Stimulated activated CD8-positive, alpha-beta memory T cell treated with anti-CD3 and anti-CD28 coated beads, Interleukin-12 subunit alpha, Interleukin-12 subunit beta, amount 100 ng/mL, for 1 hour (primary cell): Measurements from ENCODE around the gene ID1.
"Not testable (repeated sequence)": the region's sequence is repeated elsewhere in the genome, so short reads cannot be mapped to it uniquely, and the experiment has no call there.

Source experiments
- DNase-seq: peaks from one replicate; pipeline ENCODE4 v3.0.0-alpha.2; 2020; ENCODE audit warnings: low read depth

ID1 gene

DNA sequence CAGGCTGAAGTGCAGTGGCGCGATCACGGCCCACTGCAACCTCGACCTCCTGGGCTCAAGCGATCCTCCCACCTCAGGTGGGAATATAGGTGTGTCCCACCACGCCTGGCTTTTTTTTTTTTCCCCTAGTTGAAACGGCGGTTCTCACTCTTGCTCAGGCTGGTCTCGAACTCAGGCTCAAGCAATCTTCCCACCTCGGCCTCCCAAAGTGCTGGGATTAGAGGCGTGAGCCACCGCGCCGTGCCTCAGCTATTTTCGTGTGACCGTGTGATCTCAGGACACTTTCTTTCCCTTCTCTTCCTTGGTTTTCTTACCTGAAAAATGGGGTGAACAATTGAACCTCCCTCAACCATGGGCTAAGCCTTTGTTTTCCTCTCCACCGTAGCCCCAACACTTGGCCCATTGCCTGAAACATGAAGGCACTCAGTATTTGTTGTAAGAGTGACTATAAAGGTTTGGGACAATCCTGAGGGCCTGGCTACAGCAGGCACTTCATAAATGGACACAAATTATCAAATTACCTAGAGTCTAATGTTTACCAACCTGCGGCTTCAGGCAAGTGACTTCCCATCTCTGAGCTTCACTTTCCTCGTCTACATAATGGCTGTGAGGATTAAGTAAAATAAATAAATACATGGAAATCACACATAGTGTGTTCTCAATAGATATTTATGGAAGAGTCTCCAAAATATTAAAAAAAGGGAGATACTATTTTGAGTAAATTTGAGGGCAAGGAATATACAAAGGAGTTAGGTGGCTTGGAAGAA lies 31.4 kb upstream of the ID1 start:
- DNase-seq: no peak

DNA sequence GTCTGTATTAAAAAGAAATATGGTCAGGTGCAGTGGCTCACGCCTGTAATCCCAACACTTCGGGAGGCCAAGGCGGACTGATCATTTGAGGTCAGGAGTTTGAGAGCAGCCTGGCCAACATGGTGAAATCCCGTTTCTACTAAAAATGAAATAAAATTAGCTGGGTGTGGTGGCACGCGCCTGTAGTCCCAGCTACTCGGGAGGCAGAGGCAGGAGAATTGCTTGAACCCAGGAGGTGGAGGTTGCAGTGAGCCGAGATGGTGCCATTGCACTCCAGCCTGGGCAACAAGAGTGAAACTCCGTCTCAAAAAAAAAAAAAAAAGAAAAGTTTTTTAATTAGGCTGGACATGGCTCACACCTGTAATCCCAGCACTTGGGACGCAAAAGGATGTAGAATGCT lies 30.1 kb upstream of the ID1 start:
- not testable (repeated sequence) for DNase-seq

DNA sequence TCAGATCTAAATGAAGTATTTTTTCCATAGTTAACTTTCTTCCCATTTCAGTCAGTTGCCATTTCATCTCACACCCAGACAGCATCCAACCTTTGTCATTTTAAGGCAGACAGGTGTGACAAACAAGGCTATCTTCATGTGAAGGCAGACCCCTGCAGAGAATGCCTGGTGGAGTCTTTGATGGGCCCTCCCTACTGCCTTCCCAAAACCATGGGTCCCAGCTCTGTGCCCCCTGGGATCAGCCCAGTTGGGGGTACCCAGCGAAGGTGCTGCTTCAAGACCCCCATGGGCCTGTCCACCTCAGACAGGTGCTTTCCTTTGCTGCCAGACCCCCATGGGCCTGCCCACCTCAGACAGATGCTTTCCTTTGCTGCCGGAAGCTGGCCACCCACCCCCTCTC lies 28.3 kb upstream of the ID1 start:
- no peak for DNase-seq

DNA sequence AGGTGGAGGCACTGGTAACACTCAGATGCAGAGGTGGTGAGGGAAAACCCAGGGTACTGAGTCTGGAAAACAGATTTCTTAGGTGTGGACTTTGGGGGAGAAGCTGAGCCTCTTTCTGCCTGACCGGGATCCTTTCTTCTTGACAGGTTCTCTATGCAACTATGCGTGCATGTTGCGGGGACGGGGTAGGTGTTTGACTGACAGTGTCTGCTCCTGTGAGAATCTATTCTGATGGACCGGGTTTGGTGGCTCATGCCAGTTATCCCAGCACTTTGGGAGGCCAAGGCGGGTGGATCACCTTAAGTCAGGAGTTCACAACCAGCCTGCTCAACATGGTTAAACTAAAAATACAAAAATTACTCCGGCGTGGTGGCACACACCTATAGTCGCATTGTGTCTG lies 27.9 kb upstream of the ID1 start:
- DNase-seq: no peak

DNA sequence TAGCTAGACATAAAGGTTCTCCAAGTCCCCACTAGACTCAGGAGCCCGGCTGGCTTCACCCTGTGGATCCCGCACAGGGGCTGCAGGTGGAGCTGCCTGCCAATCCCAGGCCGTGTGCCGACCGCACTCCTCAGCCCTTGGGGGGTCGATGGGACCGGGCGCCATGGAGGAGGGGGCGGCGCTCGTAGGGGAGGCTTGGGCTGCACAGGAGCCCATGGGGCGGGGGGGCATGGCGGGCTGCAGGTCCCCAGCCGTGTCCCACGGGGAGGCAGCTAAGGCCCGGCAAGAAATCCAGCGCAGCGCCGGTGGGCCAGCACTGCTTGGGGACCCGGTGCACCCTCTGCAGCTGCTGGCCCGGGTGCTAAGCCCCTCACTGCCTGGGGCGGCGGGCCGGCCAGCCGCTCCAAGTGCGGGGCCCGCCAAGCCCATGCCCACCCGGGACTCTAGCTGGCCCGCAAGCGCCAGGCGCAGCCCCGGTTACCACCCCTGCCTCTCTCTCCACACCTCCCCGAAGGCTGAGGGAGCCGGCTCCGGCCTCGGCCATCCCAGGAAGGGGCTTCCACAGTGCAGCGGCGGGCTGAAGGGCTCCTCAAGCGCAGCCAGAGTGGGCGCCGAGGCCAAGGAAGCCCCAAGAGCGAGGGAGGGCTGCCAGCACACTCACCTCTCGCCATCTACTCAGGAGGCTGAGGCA lies 26.5 kb upstream of the ID1 start:
- no peak for DNase-seq

DNA sequence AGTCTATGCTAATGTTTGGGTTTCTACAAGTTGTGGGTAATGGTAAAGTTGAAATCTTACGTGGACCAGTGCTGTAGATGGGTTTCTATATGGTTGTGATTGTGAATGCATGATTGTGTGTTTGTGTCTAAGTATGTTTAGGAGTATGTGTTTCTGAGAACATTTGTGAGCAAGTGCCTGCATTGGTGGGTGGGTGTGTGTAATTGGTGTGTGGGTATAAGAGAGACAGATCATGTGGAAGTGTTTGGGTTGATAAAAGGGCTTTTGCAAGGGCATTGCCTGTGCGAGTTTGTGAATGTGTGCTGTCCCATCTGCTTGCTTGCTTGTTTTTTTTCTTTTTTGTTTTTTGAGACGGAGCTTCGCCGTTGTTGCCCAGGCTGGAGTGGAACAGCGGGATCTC lies 25.8 kb upstream of the ID1 start:
- no peak for DNase-seq

DNA sequence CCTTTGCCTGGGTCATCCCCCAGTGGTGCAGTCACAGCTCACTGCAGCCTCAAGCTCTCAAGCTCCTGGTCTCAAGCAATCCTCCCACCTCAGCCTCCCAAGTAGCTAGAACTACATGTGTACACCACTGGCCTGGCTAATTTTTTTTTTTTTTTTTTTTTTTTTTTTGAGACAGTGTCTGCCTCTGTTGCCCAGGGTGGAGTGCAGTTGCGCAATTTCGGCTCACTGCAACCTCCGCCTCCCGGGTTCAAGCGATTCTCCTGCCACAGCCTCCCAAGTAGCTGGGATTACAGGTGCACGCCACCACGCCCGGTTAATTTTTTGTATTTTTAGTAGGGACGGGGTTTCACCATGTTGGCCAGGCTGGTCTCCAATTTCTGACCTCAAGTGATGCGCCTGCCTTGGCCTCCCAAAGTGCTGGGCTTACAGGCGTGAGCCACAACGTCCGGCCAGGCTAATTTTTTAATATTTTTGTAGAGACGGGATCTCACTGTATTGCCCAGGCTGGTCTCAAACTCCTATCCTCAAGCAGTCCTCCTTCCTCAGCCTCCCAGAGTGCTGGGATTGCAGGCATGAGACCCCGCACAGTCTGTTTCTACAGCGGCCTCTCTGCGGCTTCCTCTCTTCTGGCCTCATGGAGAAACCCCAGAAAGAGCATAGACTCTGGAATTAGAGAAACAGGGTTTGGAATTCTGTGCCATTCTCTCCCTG lies 25.0 kb upstream of the ID1 start:
- not testable (repeated sequence) for DNase-seq

DNA sequence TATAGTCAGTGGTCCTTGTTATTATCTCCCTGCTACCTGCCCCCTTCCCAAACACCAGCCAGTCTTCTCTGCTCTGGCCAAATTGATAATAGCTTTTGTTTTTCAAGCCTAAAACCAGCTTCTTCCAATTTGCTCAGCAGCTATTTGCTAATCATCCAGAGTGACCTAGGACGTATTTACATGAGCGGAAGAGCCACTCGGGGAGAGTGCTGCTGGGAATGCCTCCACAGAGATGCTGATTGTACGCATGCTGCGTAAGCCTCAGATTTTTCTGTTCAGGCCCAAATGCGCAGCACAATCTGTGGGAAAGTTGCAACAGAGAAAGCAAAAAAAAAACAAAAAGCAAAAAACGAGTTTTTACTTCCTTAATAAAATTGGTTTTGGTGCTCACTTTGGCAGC lies 24.4 kb upstream of the ID1 start:
- no peak for DNase-seq

DNA sequence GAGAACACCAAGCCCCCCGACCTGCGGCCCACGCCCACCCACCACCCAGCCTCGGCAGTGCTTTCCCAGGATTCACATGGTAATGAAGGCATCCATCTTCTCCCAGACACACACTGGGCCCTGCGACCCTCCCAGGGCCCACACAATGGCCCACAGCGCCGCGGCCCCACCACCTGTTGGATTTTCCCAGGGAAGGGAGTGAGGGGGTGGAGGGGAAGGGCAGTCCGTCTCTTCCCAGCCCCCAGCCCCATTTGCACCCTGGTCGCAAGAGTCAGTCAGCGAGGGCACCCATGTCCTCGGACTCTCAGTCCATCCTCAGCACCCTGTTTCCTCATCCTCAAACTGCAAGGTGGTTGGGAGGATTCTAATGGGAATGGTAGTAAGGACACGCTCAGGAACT lies 23.7 kb upstream of the ID1 start:
- no peak for DNase-seq

DNA sequence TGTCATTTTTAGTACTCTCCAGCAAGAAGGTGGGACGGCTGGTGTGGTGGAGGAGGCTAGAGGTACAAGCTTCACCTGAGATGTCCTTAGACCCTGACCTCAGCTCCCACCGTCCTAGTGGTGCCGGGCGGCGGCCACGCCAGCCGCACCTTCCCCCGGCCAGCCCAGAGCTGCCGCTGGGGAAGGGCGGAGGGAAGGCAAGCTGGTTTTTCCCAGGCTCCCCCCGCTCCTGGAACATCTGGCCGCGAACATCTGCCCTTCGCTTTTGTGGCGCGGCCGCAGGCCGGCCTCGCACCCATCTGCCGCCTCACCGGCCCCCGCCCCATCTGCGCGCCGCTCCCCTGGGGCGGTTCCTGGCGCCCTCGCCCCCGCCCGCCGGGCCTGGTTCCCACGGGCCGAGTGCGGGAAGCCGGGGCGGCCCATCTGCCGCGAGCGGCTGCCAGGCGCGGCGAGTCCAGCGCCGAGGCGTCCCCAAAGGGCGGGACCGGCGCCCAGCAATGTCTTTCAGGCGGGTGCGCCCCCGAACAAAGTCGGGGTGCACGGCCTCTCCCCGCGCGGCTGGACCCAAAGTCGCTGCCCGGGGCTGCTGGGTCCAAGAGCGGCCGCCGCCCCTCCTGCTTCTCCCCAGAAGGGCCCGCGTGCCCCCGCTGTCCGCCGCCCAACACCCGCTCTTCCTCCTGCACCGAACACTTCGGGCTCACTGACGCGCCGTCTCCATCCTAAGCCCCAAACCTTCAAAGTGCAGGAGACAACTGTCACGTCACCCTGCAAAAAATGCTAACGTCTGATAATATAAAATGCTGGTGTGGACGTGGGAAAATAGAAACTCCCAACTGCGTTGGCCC lies 17.3 kb upstream of the ID1 start:
- DNase-seq: no peak

DNA sequence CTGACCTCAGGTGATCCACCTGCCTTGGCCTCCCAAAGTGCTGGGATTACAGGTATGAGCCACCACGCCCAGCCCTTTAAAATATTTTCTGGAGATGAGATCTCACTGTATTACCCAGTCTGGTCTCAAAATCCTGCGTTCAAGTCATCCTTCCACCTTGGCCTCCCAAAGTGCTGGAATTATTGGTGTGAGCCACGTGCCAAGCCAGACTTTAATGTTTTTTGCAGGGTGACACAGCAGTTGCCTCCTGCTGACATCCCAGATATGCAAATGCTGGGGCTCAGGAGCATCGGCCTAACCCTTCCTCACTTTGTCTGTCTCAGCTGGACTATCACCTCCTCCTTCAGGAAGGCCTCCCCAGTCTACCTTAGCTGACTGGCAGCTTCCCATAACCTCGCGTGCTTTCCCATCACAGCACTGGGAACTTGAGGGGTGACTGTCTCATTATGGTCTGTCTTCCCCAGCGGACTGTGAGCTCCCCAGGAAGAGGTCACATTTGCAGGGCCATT lies 14.3 kb upstream of the ID1 start:
- no peak for DNase-seq

DNA sequence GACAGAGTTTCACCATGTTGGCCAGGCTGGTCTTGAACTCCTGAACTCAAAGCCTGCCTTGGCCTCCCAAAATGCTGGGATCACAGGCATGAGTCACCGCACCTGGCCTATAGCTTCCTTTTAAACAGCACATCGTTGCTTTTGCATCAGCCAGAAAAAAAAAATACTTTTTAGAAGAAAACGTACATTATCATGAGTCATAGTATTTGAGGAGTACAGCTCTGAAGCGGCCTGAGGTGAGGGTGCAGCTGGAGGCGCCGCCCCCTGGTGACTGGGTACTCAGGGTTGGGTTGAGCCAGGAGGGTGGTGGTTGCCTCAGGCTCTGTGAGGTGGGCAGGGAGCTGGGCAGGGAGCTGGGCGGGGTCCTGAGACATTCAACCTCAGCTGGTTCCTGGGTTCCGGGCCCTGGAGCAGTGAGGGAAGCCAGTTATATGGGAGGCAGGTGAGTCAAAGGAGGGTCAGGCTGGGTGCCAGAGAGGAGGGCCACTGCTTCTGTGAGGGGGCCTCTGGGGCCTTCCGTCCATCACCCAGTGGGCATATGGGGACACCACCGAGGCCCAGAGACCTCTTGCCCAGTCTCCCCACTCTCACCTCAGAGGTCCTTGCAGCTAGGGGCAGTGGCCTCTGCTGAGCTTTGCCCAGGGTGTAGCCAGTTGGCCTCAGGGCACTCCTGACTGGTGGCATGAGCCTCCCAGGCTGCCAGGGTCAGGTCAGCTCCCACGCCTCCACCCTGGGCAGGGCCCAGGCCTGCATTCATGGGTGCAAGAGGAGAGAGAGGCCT lies 11.7 kb upstream of the ID1 start:
- DNase-seq: no peak

DNA sequence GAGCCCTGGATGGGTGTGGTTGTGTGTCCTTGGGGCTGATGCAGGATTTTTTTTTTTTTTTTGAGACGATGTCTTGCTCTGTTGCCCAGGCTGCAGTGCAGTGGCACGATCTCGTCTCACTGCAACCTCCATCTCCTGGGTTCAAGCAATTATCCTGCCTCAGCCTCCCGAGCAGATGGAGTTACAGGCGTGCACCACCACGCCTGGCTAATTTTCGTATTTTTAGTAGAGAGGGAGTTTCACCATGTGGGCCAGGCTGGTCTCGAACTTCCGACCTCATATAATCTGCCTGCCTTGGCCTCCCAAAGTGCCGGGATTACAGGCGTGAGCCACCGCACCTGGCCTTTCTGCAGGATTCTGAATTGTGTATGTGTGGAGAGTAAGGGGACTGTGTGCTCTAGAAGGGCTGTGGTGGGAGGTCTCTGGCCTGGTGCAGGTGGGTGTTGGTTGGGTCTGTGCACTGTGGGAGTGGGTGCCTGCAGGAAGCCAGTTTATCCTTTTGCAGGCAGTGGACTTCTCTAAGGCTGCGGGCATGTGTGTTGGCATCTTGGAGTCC lies 11.0 kb upstream of the ID1 start:
- DNase-seq: no peak

DNA sequence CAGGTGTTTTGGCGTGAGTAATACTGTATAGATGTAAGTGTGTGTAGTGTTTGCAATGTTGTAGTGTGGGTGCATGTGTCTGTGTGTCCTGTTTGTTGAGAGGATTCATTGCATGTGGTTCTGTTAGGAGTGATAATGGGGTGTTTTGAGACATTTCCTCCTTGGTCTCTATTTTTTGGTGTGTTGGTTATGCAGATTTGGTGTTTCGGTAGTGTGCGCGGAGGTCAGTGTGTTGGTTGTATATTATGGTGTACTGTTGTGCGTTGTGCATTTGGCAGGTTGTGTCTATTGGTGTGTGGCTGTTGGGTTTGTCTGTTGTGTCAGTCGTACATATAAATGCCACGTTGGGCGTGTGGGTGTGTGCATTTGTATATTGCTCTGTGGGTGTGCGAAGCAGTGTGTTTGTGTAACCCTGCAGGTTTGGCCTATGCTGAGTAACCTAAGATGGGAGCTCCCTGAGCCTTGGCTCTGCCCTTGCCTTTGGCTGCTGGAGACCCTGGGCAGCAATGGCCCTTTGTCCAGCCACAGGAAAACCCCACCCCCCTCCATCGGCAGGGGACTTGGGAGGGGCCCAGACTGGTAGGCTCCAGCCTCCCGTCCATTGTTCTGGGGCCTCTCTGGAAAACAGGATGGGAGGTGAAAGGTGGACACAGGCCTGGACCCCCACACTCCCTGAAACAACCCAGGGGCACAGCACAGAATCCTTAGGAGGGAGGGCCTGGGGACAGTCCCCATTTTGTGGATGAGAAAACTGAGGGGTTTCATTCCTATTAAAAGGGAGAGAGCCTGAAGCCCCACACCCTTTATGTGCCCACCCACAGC lies 10.3 kb upstream of the ID1 start:
- DNase-seq: no peak

DNA sequence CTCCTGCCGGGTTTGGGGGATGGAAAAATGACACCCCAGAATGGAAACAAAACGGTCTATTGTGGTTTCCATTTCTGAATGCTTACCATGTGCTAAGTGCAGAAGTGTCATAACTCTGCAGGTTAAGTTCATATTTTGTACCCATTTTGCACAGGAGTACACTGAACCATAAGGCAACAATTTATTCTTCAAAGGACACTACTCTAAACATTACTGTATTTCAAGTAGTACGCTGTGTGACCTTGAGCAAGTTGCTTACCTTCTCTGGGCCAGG lies 9.8 kb upstream of the ID1 start:
- no peak for DNase-seq

DNA sequence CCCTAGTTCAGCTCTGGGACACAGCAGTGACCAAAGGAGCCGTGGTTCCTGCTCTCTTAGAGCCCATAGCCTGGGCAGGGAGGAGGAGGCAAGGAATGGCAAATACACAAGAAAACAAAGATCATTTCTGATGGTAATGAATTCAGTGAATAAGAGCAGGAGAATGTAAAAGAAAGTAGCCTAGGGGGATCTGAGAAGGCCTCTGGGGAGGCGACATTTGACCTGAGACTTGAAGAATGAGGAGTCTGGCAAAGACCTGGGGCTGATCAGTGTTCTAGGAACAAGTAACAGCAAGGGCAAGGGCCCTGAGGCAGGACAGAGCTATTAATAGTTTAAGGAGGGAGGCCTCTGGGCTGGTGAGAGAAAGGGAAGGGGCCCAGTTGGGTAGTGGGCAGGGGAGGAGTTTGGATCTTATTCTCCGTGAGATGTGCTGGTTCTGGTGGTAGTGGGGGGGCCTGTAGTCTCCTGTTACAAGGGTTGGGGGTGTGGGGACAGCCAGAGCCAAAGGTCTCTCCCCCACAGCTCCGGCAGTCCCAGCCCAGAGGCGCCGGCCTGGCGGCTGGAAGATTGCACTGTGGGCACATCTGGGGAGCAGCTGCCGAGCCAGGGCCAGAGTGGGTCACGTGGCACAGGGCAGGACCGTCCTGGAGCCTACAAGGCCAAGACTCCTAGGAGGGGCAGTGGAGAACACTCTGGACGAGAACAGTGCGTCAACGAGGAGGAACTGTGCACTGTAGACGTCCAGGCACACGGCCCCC lies 9.3 kb upstream of the ID1 start:
- no peak for DNase-seq

DNA sequence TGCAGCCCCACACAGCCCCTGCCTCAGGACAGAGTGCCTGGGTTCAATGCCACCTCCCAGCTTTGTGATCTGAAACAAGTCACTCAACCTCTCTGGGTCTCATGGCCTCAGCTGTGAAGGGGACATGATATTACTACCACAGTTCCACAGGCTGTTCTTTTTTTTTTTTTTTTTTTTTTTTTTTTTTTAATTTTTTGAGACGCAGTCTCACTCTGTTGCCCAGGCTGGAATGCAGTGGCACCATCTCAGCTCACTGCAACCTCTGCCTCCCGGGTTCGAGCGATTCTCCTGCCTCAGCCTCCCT lies 8.7 kb upstream of the ID1 start:
- DNase-seq: not testable (repeated sequence)

DNA sequence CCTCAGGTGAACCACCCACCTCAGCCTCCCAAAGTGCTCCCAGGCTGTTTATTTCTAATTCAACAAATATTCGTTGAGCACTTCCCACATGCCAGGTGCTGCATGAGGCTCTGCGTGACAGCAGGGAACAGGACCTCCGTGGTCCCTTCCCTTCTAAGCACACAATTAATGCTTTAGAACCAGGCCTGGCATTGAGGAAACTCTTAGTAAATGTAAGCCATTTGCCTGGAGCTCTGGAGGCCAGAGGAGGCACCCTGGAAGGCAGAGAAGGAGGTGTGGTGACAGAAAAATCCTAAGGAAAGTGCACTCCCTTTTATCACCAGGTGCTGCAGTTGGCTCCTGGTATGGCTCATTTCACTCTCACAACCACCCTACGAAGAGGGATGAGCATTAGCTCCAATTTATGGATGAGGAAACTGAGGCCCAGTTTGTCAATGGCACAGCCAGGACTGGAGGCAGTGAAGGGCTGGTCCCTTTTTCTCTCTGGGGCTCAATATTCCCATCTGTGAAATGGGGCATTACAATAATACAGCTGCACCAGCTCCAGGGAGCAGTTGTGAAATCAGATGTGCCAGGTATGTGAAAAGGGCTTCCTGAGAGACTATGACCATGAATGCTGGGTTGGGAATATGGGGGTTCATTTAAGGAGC lies 8.1 kb upstream of the ID1 start:
- no peak for DNase-seq

DNA sequence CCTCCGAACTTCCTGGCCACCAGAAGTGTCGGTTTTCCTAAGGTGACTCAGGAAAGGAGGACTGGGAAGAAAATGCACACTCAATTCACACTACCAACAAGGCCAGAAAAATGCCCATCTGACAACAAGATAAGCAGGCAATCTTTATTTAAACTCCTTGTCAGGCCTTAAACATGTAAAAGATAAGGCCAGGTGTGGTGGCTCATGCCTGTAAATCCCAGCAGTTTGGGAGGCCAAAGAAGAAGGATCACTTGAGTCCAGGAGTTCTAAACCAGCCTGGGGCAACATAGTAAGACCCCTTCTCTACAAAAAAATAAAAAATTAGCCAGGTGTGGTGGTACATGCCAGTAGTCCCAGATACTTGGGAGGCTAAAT lies 7.6 kb upstream of the ID1 start:
- no peak for DNase-seq

DNA sequence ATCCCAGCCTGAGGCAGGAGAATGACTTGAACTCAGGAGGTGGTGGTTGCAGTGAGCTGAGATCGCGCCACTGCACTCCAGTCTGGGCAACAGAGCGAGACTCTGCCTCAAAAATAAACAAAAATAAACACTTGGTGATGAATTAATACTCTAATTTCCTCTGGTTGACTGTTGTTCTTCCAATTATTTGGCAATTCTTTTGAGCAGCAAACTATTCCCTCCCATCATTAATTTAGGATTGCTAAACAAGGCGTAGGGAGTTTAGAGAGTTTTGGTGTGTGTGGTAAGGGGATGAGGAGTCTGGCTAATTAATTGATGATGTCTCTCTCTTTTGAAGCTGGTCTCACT lies 2.7 kb upstream of the ID1 start:
- DNase-seq: no peak
